Dendritic cell treated with granulocyte-macrophage colony-stimulating factor and Interleukin-4, amounts not matched to agents 40 ng/mL and 50 ng/mL, for 4 days (primary cell): ENCODE data around the gene EDAR.

ENCODE experiments used
- H3K27ac Mint-ChIP-seq: one replicate; pipeline ENCODE4 v1.8.0; 2022; ENCODE audit warnings: mild to moderate bottlenecking, mixed read lengths
- H3K27me3 Mint-ChIP-seq: one replicate; pipeline ENCODE4 v1.8.0; 2022; ENCODE audit warnings: mild to moderate bottlenecking, mixed read lengths
- H3K36me3 Mint-ChIP-seq: one replicate; pipeline ENCODE4 v1.8.0; 2022; ENCODE audit warnings: low read depth, mixed read lengths
- H3K4me1 Mint-ChIP-seq: one replicate; pipeline ENCODE4 v1.8.0; 2022; ENCODE audit warnings: low read depth, mixed read lengths
- H3K4me3 Mint-ChIP-seq: one replicate; pipeline ENCODE4 v1.8.0; 2022; ENCODE audit warnings: mild to moderate bottlenecking, moderate library complexity, mixed read lengths
- H3K9me3 Mint-ChIP-seq: one replicate; pipeline ENCODE4 v1.8.0; 2022; ENCODE audit warnings: mixed read lengths
- intact Hi-C: fragments of 100-400 bp; cut with micrococcal nuclease; formaldehyde crosslinking; loops from one replicate; pipeline ENCODE4 v1.15.0; 2022

EDAR gene

DNA sequence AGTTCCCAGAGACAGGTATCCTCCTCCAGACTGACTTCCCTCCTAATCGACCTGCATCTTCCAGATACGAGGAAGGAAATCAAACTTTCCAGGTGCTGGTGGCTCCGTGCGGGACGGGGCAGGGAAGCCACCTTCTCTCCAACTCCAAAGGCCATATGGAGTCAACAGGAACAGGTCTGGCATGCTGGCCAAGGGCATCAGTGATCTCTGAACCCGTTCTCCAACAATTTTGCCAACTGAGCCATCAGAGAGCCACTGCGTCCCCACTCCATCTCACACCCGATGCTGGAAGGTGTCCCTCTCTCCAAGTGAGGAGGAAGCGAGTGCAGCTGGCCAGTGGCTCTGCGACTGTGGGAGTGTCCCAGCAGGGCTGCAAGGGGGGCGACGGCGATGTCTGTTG, 5.4 kb downstream of the EDAR start:
- peaks cover 6% of the 10 kb centered on the region for H3K27me3 Mint-ChIP-seq
- H3K9me3 Mint-ChIP-seq: no peaks in the 10 kb centered on the region
- H3K4me3 Mint-ChIP-seq: no peak overlapping the region
- H3K36me3 Mint-ChIP-seq: no peaks in the 10 kb centered on the region
- intact Hi-C loops: no loop called here
- no peaks in the 10 kb centered on the region for H3K4me1 Mint-ChIP-seq
- no peak overlapping the region for H3K27ac Mint-ChIP-seq

DNA sequence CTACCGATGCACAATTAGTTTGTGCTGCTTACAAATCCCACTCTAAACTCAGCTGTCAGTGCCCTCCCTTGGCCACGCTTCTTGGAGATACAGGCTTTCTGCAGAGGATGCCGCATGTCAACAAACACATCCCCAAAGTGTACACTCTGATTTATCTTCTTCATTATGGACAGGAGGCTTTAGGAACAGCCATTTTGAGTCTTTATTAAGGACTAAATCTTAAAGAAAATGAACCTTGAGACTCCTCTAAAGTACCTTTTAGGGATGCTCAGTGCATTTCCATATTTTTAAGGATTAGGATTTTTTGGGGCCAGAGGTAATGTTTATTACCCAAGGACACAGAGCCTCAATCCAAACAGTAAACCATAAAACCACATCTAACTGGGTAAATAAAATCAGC, 6.0 kb downstream of the EDAR start:
- H3K36me3 Mint-ChIP-seq: no peaks in the 10 kb centered on the region
- H3K9me3 Mint-ChIP-seq: no peaks in the 10 kb centered on the region
- H3K4me1 Mint-ChIP-seq: no peaks in the 10 kb centered on the region
- H3K27ac Mint-ChIP-seq: no peak overlapping the region
- no peak overlapping the region for H3K4me3 Mint-ChIP-seq
- intact Hi-C loops: no loop called here
- peaks cover 5% of the 10 kb centered on the region for H3K27me3 Mint-ChIP-seq

DNA sequence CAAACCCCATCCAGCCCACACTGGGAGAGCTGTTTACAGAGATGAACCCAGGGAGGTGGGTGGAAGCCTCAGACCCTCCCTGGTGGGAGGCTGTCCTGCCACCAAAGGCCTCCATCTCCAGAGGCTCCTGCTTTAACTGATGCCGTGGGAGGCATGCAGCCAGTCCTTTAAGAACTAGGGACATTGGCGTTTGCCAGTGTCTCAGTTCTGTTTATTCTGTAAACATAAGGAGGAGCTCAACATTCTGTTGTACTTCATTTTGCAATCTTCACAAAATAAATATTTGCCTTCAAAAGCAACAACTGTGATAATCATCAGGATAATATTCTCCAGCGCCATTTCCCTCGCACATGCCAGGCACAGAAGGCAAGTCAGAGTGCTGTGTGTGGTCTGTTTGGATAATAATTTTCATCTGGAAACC, 6.8 kb downstream of the EDAR start:
- Mint-ChIP-seq H3K4me3 (no peak overlapping the region), H3K27ac (no peak overlapping the region), H3K36me3 (no peaks in the 10 kb centered on the region), H3K27me3 (peaks cover 3% of the 10 kb centered on the region), H3K9me3 (no peaks in the 10 kb centered on the region), H3K4me1 (no peaks in the 10 kb centered on the region)
- intact Hi-C loops: no loop called here

DNA sequence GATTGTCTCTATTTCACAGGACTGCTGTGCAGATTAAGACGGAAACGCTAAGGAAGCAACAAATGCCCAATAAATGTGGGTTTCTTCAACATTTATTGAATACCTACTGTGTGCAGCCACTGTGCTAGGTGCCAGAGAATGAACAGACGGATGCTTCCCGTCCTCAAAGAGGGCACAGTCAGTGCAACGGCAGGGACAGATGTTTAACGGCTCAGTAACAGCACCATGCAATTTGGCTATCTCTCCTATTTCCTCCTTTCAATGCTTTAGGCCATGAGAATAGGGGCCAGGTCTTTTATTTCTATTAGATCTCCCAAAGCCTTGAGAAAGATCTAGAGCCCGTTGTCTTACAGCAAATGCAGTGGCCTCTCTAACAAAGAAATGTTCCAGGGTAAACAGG, 7.2 kb downstream of the EDAR start:
- no peaks in the 10 kb centered on the region for H3K9me3 Mint-ChIP-seq

DNA sequence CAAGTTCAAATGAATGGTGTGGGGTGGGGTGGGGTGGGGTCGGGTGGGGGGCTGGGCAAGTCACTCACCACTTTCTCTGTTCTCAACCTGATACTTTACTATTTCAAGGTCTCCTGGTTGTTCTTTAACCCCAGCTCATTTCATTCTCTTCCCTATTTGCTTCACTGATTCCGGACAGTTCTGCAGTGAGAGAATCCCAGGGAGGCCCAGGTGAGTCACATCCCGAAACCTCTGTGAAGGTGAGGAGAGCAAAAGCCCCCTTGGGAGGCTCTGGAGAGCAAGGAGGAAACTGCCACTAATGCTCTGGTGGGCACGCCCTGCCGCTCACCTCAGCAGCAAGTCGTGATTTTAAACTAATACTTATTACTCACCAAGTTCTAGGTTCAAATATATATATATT, 8.9 kb downstream of the EDAR start:
- Mint-ChIP-seq H3K27me3 (peaks cover 3% of the 10 kb centered on the region), H3K27ac (no peak overlapping the region), H3K4me3 (no peak overlapping the region), H3K4me1 (no peaks in the 10 kb centered on the region), H3K9me3 (no peaks in the 10 kb centered on the region), H3K36me3 (no peaks in the 10 kb centered on the region)
- intact Hi-C loops: no loop called here

More for the DNA sequence above, 7.2 kb downstream of the EDAR start:
- Mint-ChIP-seq H3K4me3 (no peak overlapping the region), H3K27ac (no peak overlapping the region), H3K27me3 (peaks cover 3% of the 10 kb centered on the region), H3K4me1 (no peaks in the 10 kb centered on the region), H3K36me3 (no peaks in the 10 kb centered on the region)
- intact Hi-C loops: no loop called here

DNA sequence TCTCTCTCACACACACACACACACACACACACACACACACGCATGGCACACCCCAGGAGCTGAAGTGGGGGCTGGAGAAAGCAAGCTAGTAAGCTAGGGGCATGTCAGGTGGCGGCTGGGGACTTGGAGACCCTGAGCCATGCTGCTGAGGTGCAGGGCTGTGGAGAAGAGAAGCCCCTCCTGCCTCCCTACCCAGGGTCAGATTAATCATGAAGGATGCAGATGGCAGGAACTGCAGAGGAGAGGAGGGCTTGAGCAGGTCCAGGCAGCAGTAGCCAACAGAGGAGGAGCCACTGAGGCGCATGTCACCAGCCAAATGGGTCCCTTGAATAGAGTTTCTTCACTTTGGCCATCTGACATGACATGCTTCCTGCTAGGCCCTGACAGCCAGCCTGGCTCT, 9.6 kb downstream of the EDAR start:
- no peaks in the 10 kb centered on the region for H3K4me1 Mint-ChIP-seq

DNA sequence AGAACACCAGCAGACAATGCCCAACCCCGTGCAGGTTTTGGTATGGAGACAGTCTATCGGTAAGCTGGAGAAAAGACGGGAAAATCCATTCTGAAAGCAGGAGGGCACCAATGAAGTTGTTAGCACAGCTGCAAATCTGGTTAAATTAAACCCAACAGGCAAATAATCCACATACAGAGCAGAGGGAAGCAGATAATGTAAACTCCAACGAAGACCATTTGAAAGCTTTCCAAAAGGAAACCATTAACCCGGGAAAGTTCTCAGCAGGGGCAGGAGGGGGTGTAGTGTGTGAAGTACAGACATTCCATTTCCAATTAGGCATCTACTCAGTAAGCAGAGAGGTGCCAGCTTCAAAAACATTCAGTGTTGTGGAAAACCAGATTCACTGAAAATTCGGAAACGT, 10.3 kb downstream of the EDAR start:
- Mint-ChIP-seq H3K4me3 (no peak overlapping the region), H3K36me3 (no peaks in the 10 kb centered on the region), H3K4me1 (no peaks in the 10 kb centered on the region), H3K9me3 (no peaks in the 10 kb centered on the region), H3K27me3 (peaks cover 2% of the 10 kb centered on the region), H3K27ac (no peak overlapping the region)
- intact Hi-C loops: no loop called here

More for the DNA sequence above, 9.6 kb downstream of the EDAR start:
- H3K27ac Mint-ChIP-seq: no peak overlapping the region
- H3K9me3 Mint-ChIP-seq: no peaks in the 10 kb centered on the region
- peaks cover 3% of the 10 kb centered on the region for H3K27me3 Mint-ChIP-seq
- no peaks in the 10 kb centered on the region for H3K36me3 Mint-ChIP-seq
- intact Hi-C loops: no loop called here
- no peak overlapping the region for H3K4me3 Mint-ChIP-seq

DNA sequence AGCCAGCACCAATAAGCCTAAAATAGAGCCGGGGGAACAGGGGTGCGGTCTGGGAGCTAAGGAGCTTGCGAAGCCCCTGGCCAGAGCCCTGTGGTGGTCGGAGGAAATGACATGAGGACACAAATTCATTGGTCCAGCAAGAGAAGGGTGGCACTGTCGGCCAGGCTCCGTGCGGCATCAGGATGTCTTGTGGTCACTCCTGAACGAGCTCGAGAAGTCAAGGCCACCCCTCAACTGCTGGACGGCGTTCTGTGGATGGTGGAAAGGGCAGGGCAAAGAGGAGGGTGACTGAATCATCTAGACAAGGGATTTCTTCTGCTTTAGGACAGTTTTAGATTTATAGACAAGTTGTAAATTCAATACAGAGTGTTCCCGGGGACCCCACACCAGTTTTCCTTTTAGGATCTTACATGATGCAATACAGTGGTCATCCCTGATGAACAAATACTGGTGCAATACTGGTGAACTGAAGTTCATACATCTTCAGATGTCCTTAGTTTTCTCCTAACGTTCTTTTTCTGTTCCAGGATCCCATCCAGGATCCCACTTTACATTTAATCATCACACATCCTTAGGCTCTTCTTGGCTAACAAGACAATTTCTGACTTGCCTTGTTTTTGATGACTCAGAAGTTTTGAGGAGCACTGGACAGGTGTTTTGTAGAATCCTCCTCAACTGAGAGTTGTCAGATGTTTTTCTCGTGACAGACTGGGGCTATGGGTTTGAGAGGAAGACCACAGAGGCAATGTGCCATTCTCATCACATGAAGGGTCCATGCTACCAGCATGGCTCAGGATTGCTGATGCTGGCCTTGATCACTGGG, 13.2 kb downstream of the EDAR start:
- Mint-ChIP-seq H3K4me3 (no peak overlapping the region), H3K9me3 (no peaks in the 10 kb centered on the region), H3K4me1 (no peaks in the 10 kb centered on the region), H3K27ac (no peak overlapping the region), H3K27me3 (peaks cover 2% of the 10 kb centered on the region), H3K36me3 (no peaks in the 10 kb centered on the region)
- intact Hi-C loops: no loop called here

DNA sequence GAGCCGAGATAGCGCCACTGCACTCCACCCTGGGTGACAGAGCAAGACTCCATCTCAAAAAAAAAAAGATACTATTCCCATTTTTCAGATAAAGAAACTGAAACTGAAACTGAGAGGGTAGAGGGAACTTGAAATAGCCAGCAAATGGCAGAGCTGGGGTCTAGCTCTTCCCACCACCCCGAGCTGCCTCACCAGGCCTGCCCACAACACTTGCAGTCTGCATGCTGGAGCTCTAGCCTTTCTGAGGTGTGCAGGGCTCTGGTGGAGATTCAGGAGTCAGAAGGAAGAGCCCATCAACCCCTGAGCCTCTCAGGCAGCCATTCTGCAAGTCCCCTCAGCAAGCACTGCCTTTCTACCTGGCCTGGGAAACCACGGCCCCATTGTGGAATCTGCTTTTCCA, 14.3 kb downstream of the EDAR start:
- Mint-ChIP-seq H3K36me3 (no peaks in the 10 kb centered on the region), H3K27me3 (peaks cover 4% of the 10 kb centered on the region), H3K4me3 (no peak overlapping the region), H3K4me1 (no peaks in the 10 kb centered on the region), H3K9me3 (no peaks in the 10 kb centered on the region), H3K27ac (no peak overlapping the region)
- intact Hi-C loops: no loop called here

DNA sequence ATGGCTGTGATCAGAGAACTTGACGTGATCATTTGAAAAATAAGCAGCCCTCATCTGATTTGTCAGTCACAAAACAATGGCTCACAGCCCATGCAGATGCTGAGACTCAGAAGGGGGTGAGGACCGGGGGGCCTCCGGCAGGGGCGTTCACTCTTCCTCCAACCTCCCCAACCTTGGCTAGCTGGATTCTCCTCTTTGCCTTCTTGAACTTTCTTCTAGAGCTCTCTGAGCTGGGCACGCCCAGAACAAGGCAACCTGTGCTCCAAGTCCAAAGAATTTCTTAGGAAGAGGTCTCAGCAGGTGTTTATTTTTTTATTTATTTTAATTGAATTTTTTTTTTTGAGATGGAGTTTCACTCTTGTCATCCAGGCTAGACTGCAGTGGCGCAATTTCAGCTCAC, 16.4 kb downstream of the EDAR start:
- Mint-ChIP-seq H3K9me3 (no peaks in the 10 kb centered on the region), H3K4me1 (no peaks in the 10 kb centered on the region), H3K27ac (no peak overlapping the region), H3K4me3 (no peak overlapping the region), H3K27me3 (peaks cover 2% of the 10 kb centered on the region), H3K36me3 (no peaks in the 10 kb centered on the region)
- intact Hi-C loops: no loop called here

DNA sequence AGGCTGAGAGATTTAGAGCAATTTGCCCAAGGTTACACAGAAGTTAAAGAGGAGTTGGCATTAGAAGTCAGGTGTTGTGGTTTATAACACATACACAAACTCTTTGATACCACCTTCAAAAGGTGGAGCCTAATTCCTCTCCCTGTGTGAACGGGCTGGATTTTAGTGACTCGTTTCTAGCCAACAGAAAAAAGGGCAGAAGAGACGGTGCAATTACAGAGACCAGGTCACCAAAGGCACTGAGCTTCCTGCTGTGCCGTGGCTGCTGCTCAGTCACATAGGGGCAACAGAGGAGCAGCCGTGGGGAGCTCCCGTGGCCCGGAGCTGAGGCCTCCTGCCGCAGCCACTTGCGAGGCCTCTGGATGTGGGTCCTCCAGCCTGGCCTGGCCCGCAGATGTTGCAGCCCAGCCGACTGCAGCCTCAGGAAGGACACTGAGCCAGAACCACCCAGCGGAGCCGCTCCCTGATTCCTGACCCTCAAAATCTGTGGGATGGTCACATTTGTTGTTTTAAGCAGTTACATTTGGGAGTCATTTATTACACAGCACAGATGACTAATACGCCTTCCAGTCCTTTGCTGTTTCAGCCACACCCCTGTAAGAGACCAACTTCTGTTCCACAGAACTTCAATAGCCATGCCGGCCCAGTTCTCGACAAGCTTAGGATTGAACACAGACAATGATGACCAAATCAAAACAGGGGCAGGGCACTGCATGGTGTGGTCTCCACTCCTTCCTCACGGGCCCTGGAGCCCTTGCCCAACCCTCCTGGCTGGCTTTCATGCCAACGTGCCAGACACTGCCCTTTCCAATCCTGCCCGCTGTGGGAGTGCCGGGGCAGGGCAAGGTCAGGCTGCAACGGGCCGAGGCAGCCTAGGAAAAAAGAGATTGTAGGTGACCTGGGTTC, 17.1 kb downstream of the EDAR start:
- no peak overlapping the region for H3K27ac Mint-ChIP-seq

DNA sequence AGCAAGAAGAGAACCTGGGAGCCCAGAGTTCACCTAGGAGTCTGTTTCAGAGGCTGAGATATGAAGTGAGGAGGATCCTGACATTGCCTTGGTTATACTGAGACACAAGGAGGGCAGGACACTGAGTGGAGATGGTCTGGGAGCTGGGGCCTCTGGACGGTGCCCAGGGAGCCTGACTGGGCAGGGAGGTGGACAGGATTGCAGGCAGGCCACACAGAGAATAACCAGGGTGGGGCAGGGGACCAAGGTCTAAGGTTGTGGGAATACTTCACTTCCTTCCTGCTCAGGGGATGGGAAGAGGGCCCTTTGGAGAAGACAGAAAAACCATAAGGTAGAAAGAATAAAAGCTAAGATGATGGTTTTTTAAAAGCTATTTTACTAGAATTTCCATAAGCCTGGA, 18.7 kb downstream of the EDAR start:
- no peaks in the 10 kb centered on the region for H3K4me1 Mint-ChIP-seq
- no peak overlapping the region for H3K4me3 Mint-ChIP-seq
- H3K36me3 Mint-ChIP-seq: no peaks in the 10 kb centered on the region
- intact Hi-C loops: no loop called here
- no peaks in the 10 kb centered on the region for H3K9me3 Mint-ChIP-seq
- peaks cover 2% of the 10 kb centered on the region for H3K27me3 Mint-ChIP-seq
- no peak overlapping the region for H3K27ac Mint-ChIP-seq

More for the DNA sequence above, 17.1 kb downstream of the EDAR start:
- no peaks in the 10 kb centered on the region for H3K9me3 Mint-ChIP-seq
- peaks cover 2% of the 10 kb centered on the region for H3K27me3 Mint-ChIP-seq
- H3K4me1 Mint-ChIP-seq: no peaks in the 10 kb centered on the region
- intact Hi-C loops: no loop called here
- H3K36me3 Mint-ChIP-seq: no peaks in the 10 kb centered on the region
- no peak overlapping the region for H3K4me3 Mint-ChIP-seq

DNA sequence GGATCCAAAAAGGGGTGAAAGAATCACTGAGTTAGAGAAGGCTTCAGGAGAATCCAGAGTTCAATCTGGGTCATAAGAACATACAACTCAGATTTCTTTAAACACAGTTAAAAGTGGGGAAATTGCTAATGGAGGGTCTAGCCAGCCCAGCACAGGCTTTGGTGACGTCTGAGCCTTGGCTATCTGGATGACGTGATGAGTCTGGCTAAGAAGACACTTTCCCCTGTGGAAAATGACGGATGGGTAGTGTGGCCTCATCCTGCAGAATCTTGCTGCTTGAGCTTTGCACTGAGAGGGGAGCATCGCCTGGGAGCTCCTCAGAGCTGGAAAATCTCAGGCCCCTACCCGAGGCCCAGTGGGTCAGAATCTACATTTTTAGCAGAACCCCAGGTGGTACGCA, 19.2 kb downstream of the EDAR start:
- intact Hi-C loops: no loop called here
- no peak overlapping the region for H3K4me3 Mint-ChIP-seq
- H3K27me3 Mint-ChIP-seq: peaks cover 2% of the 10 kb centered on the region
- no peaks in the 10 kb centered on the region for H3K9me3 Mint-ChIP-seq
- H3K27ac Mint-ChIP-seq: no peak overlapping the region
- no peaks in the 10 kb centered on the region for H3K4me1 Mint-ChIP-seq
- no peaks in the 10 kb centered on the region for H3K36me3 Mint-ChIP-seq

DNA sequence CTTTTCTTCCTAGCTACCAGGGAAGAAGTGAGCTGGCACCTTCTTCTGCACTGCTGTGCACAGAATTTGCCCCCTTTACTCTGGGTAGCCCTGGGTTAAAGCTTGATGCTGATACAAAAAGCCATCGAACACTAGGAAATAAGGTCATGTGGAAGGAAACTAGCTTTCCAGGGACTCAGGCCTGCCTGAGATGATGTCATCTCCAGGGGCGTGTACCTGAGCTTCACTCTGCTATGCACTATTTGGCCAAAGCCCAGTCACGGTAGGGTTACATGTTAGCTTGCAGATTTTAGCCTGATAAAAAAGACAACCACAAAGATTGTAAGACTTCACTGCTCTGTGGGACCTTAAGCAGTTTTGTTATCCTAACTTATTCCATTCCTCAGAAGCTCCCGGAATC, 20.4 kb downstream of the EDAR start:
- Mint-ChIP-seq H3K9me3 (no peaks in the 10 kb centered on the region), H3K4me1 (no peaks in the 10 kb centered on the region), H3K36me3 (no peaks in the 10 kb centered on the region), H3K27me3 (peaks cover 2% of the 10 kb centered on the region), H3K27ac (no peak overlapping the region), H3K4me3 (no peak overlapping the region)
- intact Hi-C loops: no loop called here
